Measurements from ENCODE around the gene TMPRSS11E.
A peak's percentile ranks its signal among the peaks of the same experiment; 100 is the strongest.

- TF ChIP-seq CTCF (IDR thresholded peaks at IDR 0.05) (peak; percentile 91), ZFX (IDR thresholded peaks at IDR 0.05; ENCODE audit: borderline replicate concordance) (no peak)
Measured at GRCh38 chr4:68498413-68499007, 51.2 kb downstream of the TMPRSS11E start.
